HG03575 (cell line): Measurements from ENCODE around the gene HECA.
"Not testable (repeated sequence)": the region's sequence is repeated elsewhere in the genome, so short reads cannot be mapped to it uniquely, and the experiment has no call there.

Experiments used
- ATAC-seq: cut with Tn5 transposase; IDR thresholded peaks from one replicate; pipeline ENCODE4 v1.9.1; 2021; ENCODE audit not compliant: unreplicated experiment, insufficient number of reproducible peaks, low FRiP score; ENCODE audit errors: extremely low read depth

HECA gene

DNA sequence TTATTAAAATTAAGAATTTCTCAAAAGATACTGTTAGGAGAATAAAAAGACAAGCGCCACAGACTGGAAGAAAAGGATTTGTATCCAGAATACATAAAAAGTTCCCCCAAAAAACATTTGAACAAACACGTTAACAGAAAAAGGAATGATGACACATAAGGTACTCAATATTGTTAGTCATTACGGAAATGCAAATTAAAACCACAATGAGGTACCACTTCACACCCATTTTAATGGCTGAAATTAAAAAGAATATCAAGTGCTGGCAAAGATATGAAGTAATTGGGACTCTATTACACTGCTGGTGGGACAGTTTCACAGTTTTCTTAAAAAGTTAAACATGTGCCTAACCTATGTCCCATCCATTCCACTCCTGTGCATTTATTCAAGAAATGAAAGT lies 51.4 kb downstream of the HECA start:
- no peak for ATAC-seq

DNA sequence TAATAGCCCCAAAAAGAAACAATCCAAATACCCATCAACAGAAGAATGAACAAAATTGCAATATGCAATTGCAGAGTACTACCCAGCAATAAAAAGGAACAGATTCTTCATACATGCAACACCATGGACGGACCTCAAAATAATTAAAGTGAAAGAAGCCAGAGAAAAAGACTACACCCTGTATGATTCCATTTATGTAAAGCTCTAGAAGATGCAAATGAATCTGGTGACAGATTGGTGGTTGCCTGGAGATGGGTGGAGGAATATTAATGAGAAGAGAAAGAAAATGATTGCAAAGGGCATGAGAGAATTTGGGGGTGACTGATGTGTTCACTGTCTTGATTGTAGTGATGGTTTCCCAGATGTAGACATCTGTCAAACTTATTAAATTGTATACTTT lies 51.8 kb downstream of the HECA start:
- ATAC-seq: no peak

DNA sequence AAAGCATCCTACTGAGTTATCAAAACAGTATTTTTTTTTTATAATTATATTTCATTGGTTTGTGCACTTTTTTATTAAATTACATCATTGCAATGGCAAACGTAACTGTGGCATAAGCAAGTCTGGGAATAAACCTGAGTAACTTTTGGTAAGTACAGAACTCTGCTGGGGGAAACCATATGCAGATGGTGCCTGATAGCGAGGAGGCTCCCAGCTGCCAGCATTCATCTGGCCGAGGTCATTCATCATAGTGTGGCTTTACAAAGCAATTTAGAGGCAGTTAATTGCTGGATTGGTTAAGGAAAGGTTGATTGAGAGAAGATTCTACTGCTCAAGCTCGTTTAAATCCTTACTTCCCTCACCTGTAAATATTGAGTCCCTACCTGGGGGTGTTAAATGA lies 52.6 kb downstream of the HECA start:
- ATAC-seq: no peak

DNA sequence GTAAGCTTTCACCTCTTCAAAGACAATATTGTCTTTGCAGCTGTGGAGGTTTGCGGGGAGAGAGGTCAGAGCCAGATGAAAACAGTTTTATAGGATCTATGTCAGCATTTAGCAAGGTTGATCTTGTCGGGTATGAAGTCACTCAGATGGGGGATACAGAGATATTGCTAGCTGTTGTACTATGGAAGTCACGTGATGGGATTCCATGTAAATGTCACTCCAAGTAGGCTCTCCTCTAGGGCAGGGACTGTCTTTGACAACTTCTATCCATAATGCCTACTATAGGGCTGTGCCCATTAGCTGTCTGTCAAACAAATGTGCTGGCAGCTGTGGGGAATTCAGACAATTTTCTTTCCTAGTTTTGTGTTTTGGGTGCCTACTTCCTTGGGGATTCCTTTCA lies 54.8 kb downstream of the HECA start:
- ATAC-seq: no peak

DNA sequence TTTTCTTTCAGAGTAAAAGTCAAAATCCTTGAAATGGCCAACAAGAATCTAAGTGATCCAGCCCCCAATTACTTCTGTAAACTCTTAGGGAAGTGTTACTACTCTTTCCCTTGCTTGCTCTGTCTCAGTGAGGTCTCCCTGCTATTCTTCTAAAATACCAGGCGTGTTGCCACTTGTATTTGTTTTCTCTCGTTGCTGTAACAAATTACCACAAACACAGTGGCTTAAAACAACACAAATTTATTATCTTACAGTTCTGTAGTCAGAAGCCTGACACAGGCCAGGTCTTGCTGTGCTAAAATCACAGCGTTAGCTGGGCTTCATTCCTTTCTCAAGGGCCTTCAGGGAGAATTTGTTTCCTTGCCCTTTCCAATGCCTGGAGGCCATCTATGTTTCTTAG lies 59.9 kb downstream of the HECA start:
- no peak for ATAC-seq

DNA sequence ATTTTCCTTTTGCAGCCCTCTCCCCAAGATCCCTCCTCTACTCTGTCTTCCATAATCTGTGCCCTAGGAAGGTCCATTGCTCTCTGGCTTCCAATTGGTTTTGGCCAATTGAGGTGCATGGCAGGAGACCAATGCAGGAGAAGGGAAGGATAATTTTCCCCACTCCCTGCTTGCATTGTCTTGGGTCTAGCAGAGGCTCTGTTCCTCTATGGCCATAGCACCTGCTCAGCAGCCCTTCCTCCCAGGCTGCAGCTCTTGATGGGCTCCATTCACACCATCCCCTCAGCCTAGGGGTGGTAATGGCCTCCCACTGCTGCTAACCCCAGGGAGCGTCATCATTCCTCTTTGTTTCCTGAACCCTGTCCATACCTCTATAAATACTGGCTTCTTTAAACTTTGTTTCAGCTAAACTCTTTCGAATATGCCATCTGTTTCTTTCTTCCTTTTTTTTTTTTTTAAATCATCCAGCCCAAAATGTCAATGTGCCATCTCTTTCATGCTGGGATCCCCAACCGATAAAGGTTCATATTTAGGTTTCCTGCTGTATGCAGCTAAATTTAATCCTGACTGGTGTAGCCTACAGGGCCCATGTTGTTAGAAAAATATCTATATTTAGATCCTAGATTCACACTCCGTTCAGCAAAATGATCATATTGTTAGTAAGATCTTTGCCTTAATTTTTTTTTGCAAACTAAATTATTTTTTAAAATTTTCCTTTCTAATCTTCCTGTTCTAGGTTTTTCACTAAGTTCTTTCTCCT lies 63.8 kb downstream of the HECA start:
- ATAC-seq: no peak

DNA sequence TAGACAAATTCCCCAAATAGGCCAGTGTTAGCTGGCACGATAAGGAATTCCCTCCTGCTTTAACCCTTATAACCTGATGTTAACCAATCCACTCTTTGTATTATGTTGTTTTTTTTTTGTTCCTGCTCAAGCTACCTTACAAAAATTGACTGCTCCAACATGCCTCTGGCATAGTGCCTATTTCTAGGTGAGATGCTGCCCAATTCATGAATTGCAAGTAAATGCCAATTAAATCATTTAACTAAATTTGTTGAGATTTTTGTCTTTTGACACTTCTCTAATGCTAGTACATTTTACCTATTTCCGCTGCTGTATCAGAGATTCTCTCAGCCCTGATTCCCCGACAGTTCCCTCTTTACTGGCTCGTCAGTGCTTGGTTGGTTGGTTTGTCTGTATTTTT lies 66.5 kb downstream of the HECA start:
- no peak for ATAC-seq

DNA sequence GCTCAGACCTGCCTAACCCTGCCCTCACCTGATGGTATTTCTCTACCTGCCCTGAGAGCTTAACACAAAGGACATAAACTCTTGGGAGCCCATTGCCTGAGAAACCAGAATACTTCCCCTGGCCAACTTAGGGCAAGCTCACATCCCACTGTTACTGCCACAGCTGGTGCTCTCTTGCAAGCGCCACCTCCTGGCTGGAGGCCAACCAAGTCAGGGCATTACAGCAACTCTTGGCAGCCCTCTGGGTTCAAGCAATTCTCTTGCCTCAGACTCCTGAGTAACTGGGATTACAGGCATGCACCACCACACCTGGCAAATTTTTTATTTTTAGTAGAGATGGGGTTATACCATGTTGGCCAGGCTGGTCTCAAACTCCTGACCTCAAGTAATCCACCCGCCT lies 70.1 kb downstream of the HECA start:
- no peak for ATAC-seq

DNA sequence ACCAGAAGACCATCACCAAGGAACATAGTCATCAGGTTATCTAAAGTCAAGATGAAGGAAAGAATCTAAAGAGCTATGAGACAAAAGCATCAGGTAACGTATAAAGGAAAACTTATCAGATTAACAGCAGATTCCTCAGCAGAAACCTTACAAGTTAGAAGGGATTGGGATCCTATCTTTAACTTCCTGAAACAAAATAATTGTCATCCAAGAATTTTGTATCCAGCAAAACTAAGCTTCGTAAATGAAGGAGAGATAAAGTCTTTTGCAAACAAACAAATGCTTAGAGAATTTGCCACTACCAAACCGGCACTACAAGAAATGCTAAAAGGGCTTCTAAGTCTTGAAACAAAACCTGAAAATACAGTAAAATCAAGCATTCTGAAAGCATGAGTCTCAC lies 71.0 kb downstream of the HECA start:
- ATAC-seq: no peak

DNA sequence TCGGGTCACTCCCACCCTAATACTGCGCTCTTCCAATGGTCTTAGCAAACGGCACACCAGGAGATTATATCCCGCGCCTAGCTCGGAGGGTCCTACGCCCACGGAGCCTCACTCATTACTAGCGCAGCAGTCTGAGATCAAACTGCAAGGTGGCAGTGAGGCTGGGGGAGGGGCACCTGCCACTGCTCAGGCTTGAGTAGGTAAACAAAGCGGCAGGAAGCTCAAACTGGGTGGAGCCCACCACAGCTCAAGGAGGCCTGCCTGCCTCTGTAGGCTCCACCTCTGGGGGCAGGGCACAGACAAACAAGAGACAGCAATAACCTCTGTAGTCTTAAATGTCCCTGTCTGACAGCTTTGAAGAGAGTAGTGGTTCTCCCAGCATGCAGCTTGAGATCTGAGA lies 75.9 kb downstream of the HECA start:
- not testable (repeated sequence) for ATAC-seq

DNA sequence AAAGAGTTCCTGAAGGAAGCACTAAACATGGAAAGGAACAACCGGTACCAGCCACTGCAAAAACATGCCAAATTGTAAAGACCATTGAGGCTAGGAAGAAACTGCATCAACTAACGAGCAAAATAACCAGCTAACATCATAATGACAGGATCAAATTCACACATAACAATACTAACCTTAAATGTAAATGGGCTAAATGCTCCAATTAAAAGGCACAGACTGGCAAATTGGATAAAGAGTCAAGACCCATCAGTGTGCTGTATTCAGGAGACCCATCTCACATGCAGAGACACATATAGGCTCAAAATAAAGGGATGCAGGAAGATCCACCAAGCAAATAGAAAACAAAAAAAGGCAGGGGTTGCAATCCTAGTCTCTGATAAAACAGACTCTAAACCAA lies 77.6 kb downstream of the HECA start:
- ATAC-seq: not testable (repeated sequence)

DNA sequence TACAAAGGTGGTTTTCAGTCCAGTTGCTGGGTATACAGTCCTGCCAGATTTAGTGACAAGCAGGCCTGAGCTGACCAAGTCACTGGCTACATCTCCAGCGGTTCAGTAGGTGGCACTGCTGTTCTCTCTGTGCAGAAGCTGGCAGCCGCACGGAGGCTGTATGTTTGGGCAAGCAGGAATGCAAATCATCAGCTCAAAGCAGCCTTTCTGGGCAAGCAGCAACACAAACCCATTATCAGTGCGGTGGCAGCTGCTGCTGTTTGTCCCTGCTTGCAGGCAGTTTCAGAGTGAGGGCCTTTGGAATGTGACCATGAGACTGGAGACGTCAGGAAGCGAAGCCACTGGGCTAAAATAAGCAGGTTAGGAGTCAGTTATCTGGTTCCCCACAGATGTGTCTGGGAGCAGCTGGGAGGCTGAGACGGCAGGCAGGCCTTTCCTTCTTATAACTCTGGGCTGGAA lies 84.4 kb downstream of the HECA start:
- peak; percentile 99 for ATAC-seq

DNA sequence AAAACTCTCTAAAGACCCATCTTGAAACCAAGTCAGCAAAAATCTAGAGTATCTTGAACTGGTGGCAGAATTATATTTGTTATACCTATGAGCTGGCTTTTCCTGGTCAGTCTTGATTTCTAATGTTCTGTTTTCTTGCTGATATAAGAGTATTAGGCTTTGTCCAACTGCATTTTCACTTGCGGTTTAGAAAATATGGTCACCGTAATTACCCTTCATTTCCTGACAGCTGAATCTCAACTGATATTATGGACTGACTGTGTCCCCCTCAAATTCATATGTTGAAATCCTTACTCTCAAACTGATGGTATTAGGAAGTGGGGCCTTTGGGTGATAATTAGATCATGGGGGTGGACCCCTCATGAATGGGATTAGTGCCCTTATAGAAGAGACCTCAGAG lies 84.9 kb downstream of the HECA start:
- ATAC-seq: no peak

DNA sequence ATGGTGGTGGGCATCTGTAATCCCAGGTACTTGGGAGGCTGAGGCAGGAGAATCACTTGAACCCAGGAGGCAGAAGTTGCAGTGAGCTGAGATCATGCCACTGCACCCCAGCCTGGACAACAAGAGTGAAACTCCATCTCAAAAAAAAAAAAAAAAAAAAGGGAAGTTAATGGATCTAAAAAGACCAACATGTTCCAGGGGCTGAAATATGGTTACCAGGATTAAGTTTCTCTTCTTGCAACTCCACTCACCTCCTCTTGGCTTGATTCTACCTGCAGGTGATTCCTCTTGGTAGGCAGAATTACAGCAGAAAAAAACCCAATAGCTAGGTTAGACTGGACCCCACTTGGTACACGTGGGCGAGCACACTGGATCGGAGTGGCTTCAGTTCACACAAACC lies 93.5 kb downstream of the HECA start:
- ATAC-seq: not testable (repeated sequence)
